ENCODE results near the gene CTIF.

- TF ChIP-seq CTCF (IDR thresholded peaks at IDR 0.05; ENCODE audit: low read depth, low read length) (no peak), EZH2phosphoT487 (IDR thresholded peaks at IDR 0.05; ENCODE audit: low read depth) (no peak)
Observed at GRCh38 chr18:48641981-48642380, 103.2 kb downstream of the CTIF start.
